Calu3 (cell line): ENCODE results near the gene SAP30. TPM values are rescaled to one million over a fixed set of nuclear protein-coding genes. Genes with fewer than 3 reads are reported as not detected.

Experiments used
- BruUV-seq: library from RNA; stranded (reverse); fragments of 400-500 nt; replicated peaks from 2 replicates; lab custom pipeline; 2021; lab: Mats Ljungman, UMichigan
- CTCF ChIA-PET: fragments of 300-600 bp; sonication (Branson Sonifier 250); formaldehyde crosslinking; loops from one replicate; lab custom pipeline; 2022; ENCODE audit warnings: antibody characterized with exemption; lab: Charles Lee
- DNase-seq: peaks from one replicate; pipeline ENCODE4 v3.0.0; 2022
- H3K27ac Mint-ChIP-seq: one replicate; pipeline ENCODE4 v1.8.0; 2022; ENCODE audit warnings: mixed read lengths; ENCODE audit not compliant: unreplicated experiment
- H3K27me3 Mint-ChIP-seq: one replicate; pipeline ENCODE4 v1.8.0; 2022; ENCODE audit warnings: mixed read lengths; ENCODE audit not compliant: unreplicated experiment
- H3K36me3 Mint-ChIP-seq: one replicate; pipeline ENCODE4 v1.8.0; 2022; ENCODE audit warnings: mild to moderate bottlenecking, moderate library complexity, mixed read lengths; ENCODE audit not compliant: insufficient read depth, unreplicated experiment
- H3K4me1 Mint-ChIP-seq: one replicate; pipeline ENCODE4 v1.8.0; 2022; ENCODE audit warnings: mild to moderate bottlenecking, low read depth, mixed read lengths; ENCODE audit not compliant: unreplicated experiment
- H3K4me3 Mint-ChIP-seq: one replicate; pipeline ENCODE4 v1.8.0; 2022; ENCODE audit warnings: mild to moderate bottlenecking, low read depth, moderate library complexity, mixed read lengths; ENCODE audit not compliant: unreplicated experiment
- H3K9me3 Mint-ChIP-seq: one replicate; pipeline ENCODE4 v1.8.0; 2022; ENCODE audit warnings: low read depth, mixed read lengths; ENCODE audit not compliant: unreplicated experiment
- CTCF ChIP-seq: fragments of 200-600 bp; IDR thresholded peaks from one replicate; pipeline ENCODE4 v1.8.0; 2022; ENCODE audit warnings: antibody characterized with exemption; ENCODE audit not compliant: unreplicated experiment
- intact Hi-C: fragments of 100-400 bp; cut with micrococcal nuclease; formaldehyde crosslinking; loops from one replicate; pipeline ENCODE4 v1.10.0; 2022; ENCODE audit not compliant: unreplicated experiment
- total RNA-seq: library from RNA; stranded (reverse); gene quantifications from 2 replicates; pipeline ENCODE4 v1.2.3, GENCODE V29; 2022

SAP30 gene
- total RNA-seq, 1 experiment from 2014 or later, result 12.7 TPM

- H3K9me3 Mint-ChIP-seq, result no peaks in the 10 kb centered on the region
- no peak for TF ChIP-seq CTCF
- no peak for DNase-seq
- no TSS peak for BruUV-seq
- intact Hi-C loops, result no loop called here
- H3K36me3 Mint-ChIP-seq, result no peaks in the 10 kb centered on the region
- no peaks in the 10 kb centered on the region for H3K27me3 Mint-ChIP-seq
- no peak overlapping the region for H3K4me3 Mint-ChIP-seq
- H3K27ac Mint-ChIP-seq, result no peak overlapping the region
- CTCF ChIA-PET, result interaction anchor here (1.1 kb wide), 1 partner anchor 25 kb away, joined by 3 read pairs; no protein-coding TSS in a partner anchor
- no peaks in the 10 kb centered on the region for H3K4me1 Mint-ChIP-seq
Observed at GRCh38 chr4:173360587-173361221, 10.1 kb upstream of the SAP30 start.

DNA sequence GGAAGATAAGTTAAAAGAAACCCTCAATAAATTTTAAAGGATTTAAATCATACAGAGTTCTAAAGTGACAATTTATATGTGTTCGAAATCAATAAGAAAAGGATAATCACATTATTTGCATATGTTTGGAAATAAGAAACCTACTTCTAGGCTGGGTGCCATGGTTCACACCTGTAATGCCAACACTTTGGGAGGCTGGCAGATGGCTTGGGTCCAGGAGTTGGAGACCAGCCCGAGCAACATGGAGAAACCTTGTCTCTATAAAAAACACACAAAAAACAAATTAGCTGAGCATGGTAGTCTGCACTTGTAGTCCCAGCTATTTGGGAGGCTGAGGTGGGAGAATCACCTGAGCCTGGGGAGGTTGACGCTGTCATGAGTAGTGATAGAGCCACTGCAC lies 8.1 kb upstream of the SAP30 start:
- no peak for TF ChIP-seq CTCF
- intact Hi-C loops, result no loop called here
- H3K4me1 Mint-ChIP-seq, result no peaks in the 10 kb centered on the region
- H3K4me3 Mint-ChIP-seq, result no peak overlapping the region
- BruUV-seq, result no TSS peak
- CTCF ChIA-PET, result no interaction called here
- no peaks in the 10 kb centered on the region for H3K9me3 Mint-ChIP-seq
- H3K36me3 Mint-ChIP-seq, result no peaks in the 10 kb centered on the region
- H3K27ac Mint-ChIP-seq, result no peak overlapping the region
- DNase-seq, result no peak
- H3K27me3 Mint-ChIP-seq, result no peaks in the 10 kb centered on the region

GRCh38 chr4:173365359-173365996 lies 5.3 kb upstream of the SAP30 start:
- Mint-ChIP-seq H3K4me3 (no peak overlapping the region), H3K27ac (no peak overlapping the region), H3K36me3 (peaks cover 14% of the 10 kb centered on the region), H3K4me1 (no peaks in the 10 kb centered on the region), H3K9me3 (no peaks in the 10 kb centered on the region), H3K27me3 (no peaks in the 10 kb centered on the region)
- BruUV-seq, result no TSS peak
- TF ChIP-seq CTCF, result no peak
- CTCF ChIA-PET, result no interaction called here
- intact Hi-C loops, result no loop called here
- DNase-seq, result no peak

DNA sequence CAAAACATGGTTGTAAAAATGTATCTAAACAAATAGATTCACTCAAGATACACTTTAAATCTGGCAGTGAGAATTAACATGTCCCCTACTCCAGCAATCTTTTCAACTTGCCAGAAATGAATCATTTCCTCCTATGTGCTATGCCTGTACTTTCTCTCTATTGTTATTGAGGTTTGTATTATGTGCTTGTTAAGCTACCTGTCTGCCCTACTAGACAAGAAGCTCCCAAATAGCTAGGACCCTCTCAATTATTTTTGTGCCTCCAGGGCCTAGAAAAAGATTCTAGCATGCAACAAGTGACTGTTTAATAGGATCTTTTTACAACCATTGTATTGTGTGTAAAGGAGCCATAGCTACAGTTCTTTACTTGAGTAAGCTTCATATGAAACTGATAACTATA lies 3.5 kb upstream of the SAP30 start:
- Mint-ChIP-seq H3K27ac (no peak overlapping the region), H3K27me3 (no peaks in the 10 kb centered on the region)
- CTCF ChIA-PET, result no interaction called here

More for the DNA sequence above, 3.5 kb upstream of the SAP30 start:
- TF ChIP-seq CTCF, result no peak
- Mint-ChIP-seq H3K9me3 (no peaks in the 10 kb centered on the region), H3K4me3 (no peak overlapping the region), H3K4me1 (no peaks in the 10 kb centered on the region), H3K36me3 (peaks cover 32% of the 10 kb centered on the region)
- intact Hi-C loops, result no loop called here
- BruUV-seq, result no TSS peak
- no peak for DNase-seq
